Neural cell (in vitro differentiated cells): Measurements from ENCODE around the gene TNFAIP8L3.

Experiments used
- CTCF ChIP-seq: fragments of 450-650 bp; IDR thresholded peaks from 2 replicates; pipeline ENCODE4 v1.5.1; 2014; ENCODE audit warnings: antibody characterized with exemption, mild to moderate bottlenecking, moderate library complexity; ENCODE audit not compliant: poor library complexity, severe bottlenecking
- EZH2 ChIP-seq: fragments of 200-600, 300-800 bp; shearing (Covaris generic), sonication (generic); IDR thresholded peaks from 2 replicates; pipeline ENCODE4 v1.6.1; 2014; ENCODE audit warnings: antibody characterized with exemption, low read length, borderline replicate concordance, mild to moderate bottlenecking; ENCODE audit not compliant: insufficient read depth, poor library complexity, severe bottlenecking
- RAD21 ChIP-seq: fragments of 450-650 bp; conservative IDR thresholded peaks from 2 replicates; pipeline ENCODE4 v1.6.1; 2014; ENCODE audit warnings: antibody characterized with exemption, mild to moderate bottlenecking, moderate library complexity

- TF ChIP-seq RAD21, result no peak
- no peak for TF ChIP-seq EZH2
- no peak for TF ChIP-seq CTCF
Observed at GRCh38 chr15:51087513-51087912, 7.2 kb downstream of the TNFAIP8L3 start.
